ENCODE measurements around the gene AQP12B.

AQP12B gene

DNA sequence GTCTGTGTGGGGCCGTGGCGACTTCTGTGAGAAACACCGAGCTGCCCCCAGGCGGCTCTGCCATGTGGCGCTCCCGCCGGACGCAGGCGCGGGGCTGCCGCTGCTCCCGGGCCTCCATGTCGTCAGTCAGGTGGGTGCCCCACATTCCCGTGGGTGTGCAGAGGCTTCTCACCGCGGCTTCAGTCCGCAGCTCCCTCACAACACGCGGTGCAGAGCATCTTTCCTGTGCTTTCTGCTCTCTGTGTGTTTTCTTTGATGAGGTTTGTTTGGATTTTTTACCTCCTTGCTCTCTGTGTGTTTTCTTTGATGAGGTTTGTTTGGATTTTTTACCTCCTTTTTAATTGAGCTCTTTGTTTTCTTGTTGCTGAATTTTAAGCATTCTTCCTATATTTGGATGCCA lies 22.0 kb upstream of the AQP12B start:
- no peaks in the 10 kb centered on the region for H3K27me3 ChIP-seq (ENCODE audit: control insufficient read depth, insufficient read depth, low read length)

DNA sequence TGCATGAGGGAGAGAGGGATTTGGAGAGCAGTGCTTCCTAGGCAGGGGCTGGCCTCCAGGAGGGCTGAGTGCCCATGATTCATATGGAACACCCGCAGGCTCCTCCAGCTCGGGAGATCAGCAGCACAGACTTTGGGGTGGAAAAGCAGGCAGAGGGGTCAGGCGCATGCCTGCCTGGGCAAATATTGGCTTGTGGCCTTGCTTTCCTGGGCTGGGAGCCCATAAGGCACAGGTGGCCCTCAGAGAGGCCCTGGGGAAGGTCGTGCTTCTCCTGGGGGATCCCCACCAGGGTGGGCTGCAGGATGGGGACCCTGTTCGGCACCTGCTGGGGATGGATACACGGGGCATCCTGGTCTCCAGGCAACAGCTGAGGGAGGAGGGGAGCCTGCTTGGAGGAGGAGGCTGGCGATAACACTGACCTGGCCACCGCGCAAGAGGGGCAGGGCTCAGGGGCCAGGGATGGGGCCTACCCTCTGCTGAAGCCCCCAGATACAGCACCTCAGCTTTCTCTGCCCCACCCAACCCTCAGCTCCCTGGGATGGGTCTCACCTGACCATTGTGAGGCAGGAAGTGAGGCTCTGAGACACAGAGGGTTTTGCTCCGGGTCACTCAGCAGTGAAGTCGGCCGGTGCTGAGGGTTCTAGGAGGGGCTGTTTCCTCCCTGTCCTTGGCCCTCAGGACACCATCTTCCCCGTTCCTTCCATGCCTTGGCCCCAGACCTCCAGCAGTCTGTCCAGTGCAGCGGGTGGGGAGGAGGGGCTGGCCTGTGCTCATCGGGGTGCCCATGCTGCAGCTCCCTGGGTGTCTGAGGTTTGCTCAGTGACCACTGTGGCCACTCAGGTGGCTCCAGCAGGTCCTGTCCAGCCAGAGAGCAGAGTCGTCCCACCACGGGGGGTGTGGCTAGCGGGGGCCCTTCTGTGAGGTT lies 21.0 kb upstream of the AQP12B start:
- Histone ChIP-seq H3K4me3 (ENCODE audit: low read depth, low read length) (no peak overlapping the region), H3K4me2 (ENCODE audit: low read length) (no peak overlapping the region), H3K79me2 (no peaks in the 10 kb centered on the region), H3K9ac (no peak overlapping the region), H3K9me3 (ENCODE audit: control insufficient read depth, low read length) (no peaks in the 10 kb centered on the region), H3K27me3 (ENCODE audit: control insufficient read depth, insufficient read depth, low read length) (no peaks in the 10 kb centered on the region), H3K4me1 (no peaks in the 10 kb centered on the region), H2AFZ (no peak overlapping the region), H3K27ac (no peak overlapping the region), H3K36me3 (ENCODE audit: control insufficient read depth, insufficient read depth, low read length) (no peaks in the 10 kb centered on the region)
- TF ChIP-seq, protein P1, sequence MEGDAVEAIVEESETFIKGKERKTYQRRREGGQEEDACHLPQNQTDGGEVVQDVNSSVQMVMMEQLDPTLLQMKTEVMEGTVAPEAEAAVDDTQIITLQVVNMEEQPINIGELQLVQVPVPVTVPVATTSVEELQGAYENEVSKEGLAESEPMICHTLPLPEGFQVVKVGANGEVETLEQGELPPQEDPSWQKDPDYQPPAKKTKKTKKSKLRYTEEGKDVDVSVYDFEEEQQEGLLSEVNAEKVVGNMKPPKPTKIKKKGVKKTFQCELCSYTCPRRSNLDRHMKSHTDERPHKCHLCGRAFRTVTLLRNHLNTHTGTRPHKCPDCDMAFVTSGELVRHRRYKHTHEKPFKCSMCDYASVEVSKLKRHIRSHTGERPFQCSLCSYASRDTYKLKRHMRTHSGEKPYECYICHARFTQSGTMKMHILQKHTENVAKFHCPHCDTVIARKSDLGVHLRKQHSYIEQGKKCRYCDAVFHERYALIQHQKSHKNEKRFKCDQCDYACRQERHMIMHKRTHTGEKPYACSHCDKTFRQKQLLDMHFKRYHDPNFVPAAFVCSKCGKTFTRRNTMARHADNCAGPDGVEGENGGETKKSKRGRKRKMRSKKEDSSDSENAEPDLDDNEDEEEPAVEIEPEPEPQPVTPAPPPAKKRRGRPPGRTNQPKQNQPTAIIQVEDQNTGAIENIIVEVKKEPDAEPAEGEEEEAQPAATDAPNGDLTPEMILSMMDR (IDR thresholded peaks at IDR 0.05): no peak

More for the DNA sequence above, 22.0 kb upstream of the AQP12B start:
- H3K27ac ChIP-seq: no peak overlapping the region
- H3K79me2 ChIP-seq: no peaks in the 10 kb centered on the region
- H3K4me3 ChIP-seq (ENCODE audit: low read depth, low read length): no peak overlapping the region
- no peak overlapping the region for H3K4me2 ChIP-seq (ENCODE audit: low read length)
- TF ChIP-seq, protein P1 (IDR thresholded peaks at IDR 0.05): no peak
- H2AFZ ChIP-seq: no peak overlapping the region
- H3K36me3 ChIP-seq (ENCODE audit: control insufficient read depth, insufficient read depth, low read length): no peaks in the 10 kb centered on the region
- no peak overlapping the region for H3K9ac ChIP-seq
- H3K4me1 ChIP-seq: no peaks in the 10 kb centered on the region
- H3K9me3 ChIP-seq (ENCODE audit: control insufficient read depth, low read length): no peaks in the 10 kb centered on the region

DNA sequence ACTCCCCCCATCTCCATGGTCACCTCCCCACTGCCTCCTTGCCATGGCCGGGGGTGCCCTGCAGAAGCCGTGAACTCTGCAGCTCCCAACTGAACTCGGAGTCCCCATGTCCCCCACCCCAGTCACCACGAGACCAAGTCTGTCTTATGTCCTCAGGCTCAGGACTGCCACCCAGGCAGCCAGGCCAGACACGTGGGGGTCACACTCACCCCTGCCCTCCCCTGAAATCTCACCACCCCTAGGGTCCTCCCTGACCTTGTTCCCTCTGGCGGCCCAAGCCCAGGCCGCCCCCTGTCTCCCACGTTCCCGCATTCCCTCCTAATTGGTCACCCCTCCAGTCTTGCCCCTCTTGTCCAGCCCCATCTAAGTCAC lies 19.9 kb upstream of the AQP12B start:
- Histone ChIP-seq H3K27me3 (ENCODE audit: control insufficient read depth, insufficient read depth, low read length) (no peaks in the 10 kb centered on the region), H2AFZ (no peak overlapping the region), H3K9ac (no peak overlapping the region), H3K4me3 (ENCODE audit: low read depth, low read length) (no peak overlapping the region), H3K4me1 (no peaks in the 10 kb centered on the region), H3K27ac (no peak overlapping the region), H3K9me3 (ENCODE audit: control insufficient read depth, low read length) (no peaks in the 10 kb centered on the region), H3K79me2 (no peaks in the 10 kb centered on the region), H3K4me2 (ENCODE audit: low read length) (no peak overlapping the region), H3K36me3 (ENCODE audit: control insufficient read depth, insufficient read depth, low read length) (no peaks in the 10 kb centered on the region)
- TF ChIP-seq, protein P1 (IDR thresholded peaks at IDR 0.05): no peak

DNA sequence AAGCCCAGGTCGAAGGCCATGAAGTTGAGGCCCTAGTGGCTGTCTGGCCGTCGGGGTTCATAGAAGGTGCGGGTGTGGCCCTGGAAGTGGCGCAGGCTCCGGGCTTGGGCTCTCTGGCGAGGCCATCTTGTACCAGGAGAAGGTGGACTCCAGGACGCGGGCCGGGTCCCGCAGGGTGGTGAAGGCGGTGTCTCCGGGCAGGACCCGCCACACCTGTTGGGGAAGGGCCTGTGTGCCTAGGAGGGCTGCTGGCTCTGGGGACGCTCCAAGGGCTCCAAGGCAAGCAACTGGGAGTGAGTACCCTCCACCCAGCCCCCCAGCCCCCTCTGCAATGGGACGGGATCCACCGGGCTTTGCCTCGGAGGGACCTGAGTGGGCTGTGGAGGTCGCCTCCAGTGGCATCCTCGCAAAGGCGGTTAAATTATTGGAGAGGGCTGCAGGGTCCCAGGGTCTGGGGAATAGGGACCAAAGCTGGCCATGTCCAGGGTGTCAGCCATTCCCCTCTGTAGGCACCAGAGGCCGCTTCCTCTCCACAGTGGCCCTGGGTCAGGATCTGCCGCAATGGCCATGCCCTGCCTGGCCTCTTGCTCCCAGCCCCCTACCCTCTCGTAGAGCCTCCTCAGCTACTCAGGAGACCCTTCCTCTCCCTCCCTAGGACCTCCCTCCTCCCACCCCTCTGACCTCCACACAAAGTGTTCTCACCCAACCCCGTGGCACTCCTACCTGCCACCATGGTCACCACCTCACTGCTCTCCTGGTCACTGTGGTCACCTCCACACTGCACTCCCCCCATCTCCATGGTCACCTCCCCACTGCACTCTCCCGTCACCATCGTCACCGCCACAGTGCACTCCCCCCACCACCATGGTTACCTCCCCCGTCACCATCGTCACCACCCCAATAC lies 19.3 kb upstream of the AQP12B start:
- Histone ChIP-seq H3K9me3 (ENCODE audit: control insufficient read depth, low read length) (no peaks in the 10 kb centered on the region), H3K4me2 (ENCODE audit: low read length) (no peak overlapping the region), H3K9ac (no peak overlapping the region), H2AFZ (no peak overlapping the region), H3K4me1 (no peaks in the 10 kb centered on the region), H3K79me2 (no peaks in the 10 kb centered on the region), H3K36me3 (ENCODE audit: control insufficient read depth, insufficient read depth, low read length) (no peaks in the 10 kb centered on the region), H3K4me3 (ENCODE audit: low read depth, low read length) (no peak overlapping the region), H3K27ac (no peak overlapping the region), H3K27me3 (ENCODE audit: control insufficient read depth, insufficient read depth, low read length) (no peaks in the 10 kb centered on the region)
- TF ChIP-seq, protein P1 (IDR thresholded peaks at IDR 0.05): no peak

Measured in parathyroid adenoma (tissue), 2 donors.